Amniotic stem cell (primary cell): ENCODE results near the gene STPG2.

Source experiments
- DNase-seq: peaks from one replicate; lab custom pipeline; 2025; lab: John Stamatoyannopoulos, UW

The STPG2 gene

DNA sequence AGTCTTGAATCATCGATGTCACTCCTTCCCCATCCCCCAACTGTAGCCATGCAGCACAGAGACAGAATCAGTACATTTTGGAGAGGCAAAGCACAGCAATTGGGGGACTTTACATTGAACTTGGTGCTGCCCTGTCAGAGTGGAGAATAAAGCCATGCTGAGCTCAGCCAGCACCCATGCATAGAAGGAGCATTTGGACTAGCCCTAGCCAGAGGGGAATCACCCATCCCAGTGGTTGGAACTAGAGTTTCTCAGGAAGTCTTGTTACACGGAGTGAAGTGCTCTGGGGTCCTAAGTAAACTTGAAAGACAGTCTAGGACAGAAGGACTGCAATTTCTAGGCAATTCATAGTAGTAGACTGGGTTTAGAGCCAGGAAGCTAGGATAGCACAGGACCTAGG is 49.6 kb downstream of the STPG2 start:
- DNase-seq: no peak

DNA sequence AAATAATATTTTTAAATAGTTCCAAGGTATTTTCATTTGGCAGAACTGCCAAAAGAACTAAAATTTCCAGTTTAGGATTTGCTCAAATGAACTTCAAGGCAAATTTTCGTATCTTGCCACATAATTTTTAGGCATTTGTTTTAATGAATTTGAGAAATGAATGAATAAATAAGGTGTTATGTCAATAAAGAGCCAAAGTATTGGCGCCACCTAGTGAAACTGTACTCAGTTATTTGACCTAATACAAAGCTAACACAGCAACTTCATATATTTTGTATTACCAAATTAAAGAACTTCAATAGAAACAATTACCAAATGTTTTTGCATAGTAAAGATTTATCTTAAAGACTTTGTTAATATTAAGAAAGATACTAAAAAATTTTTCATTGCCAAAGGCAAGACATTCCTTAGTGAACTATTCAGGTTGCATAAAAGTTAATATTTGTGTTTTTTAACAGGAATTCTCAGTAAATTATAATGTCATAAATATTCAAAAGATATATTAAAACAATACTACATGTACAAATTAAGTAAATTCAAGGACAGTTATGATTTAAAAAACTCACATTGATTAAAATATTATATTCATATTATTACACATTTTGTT is 50.3 kb downstream of the STPG2 start:
- DNase-seq: no peak

DNA sequence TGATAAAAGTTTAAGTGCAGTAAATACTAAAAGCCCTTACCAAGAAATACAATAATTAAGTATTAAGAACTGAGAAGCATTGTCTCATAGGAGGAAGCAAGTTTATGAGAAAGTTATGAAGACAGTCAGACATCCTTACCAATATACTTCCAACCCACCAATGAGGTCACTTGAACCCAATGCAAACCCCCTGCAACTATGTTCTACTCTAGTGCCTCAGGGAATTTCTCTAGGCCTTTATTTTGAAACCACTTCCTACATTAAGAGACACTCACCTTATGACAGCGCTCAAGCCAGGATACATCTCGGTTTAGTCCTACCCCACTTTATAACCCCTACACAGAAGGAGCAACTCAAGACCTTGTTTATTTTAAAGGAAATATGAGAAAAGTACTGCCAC is 61.3 kb downstream of the STPG2 start:
- DNase-seq: no peak

DNA sequence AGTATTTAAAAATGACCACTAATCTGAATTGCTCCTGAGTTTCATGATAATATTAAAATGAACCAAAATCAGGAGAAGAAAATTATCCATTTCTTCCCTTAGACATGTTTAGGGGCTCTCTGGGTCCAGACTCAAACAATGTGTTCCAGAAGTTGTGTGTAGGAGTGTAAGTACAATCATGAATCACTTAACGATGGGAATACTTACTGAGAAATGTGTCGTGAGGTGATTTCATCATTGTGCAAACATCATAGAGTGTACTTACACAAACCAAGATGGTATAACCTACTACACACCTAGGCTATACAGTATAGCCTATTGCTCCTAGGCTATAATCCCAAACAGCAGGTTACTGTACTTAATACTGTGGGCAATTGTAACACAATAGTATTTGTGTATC is 74.8 kb downstream of the STPG2 start:
- no peak for DNase-seq

DNA sequence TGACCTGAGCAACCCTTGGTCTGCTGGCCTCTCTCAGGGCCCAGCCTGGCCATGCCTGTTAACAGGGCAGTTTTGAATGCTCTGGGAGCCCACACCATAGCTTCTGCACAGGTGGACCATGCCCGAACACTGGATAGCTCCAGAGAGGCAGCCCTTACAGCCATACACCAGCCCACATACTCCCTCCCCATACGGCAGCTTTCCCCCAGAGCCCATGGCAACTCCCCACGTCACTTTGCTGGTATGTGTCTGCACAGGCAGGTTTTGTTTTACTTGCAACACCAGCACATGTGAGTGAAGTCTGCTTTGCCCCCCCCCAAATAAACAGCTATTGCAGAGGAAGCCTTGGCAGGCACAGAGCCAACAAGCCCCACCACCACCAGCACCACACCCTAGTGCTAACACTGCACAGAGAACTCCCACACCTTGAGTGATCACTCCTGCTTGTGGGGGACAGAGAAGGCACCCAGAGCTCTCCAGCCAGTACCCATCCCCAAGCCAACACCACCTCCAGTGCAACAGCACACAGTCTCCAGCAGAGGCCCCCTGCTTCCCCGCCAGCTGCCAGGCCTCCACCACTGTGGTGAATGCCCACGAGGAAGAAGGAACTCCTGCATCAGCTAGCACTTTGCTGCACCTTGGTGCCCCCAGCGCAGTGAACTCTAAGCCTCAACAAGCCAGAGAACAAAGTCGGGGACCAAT is 87.3 kb downstream of the STPG2 start:
- no peak for DNase-seq

DNA sequence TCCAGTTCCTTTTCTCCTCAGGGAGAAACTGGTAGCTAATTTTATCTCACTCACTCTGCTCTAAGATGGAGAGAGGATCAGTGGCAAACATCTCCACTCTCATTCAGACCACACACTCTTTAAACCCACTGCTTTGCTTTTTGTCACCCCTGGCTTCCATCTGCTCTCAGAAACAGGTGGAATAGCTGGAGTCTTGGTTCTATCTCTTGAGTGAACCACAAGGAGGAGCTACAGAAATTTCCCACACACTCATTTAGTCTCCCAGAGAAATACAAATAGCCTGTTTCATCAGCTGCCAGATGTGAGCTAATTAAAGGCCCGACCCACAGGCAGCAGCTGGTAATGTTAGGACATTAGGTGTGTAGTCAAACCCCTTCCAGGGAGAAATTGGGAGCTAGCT is 96.6 kb downstream of the STPG2 start:
- no peak for DNase-seq

DNA sequence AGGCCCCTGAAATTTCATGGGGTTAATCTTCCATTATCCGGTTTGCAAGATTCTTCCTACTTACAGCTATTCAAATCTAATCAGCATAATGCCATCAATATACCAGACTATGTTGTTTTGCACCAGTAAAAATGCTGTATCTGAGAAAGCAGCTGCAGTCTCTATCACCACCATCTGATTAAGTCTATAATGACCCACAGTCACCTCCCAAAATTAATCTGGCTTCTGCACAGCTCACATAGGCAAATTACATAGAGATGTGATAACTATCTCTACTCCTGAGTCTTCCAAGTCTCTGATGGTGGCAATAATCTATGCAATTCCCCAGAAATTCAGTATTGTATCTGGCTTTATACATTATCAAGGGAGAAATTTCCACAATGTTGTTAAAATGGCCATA is 113.2 kb downstream of the STPG2 start:
- DNase-seq: no peak

DNA sequence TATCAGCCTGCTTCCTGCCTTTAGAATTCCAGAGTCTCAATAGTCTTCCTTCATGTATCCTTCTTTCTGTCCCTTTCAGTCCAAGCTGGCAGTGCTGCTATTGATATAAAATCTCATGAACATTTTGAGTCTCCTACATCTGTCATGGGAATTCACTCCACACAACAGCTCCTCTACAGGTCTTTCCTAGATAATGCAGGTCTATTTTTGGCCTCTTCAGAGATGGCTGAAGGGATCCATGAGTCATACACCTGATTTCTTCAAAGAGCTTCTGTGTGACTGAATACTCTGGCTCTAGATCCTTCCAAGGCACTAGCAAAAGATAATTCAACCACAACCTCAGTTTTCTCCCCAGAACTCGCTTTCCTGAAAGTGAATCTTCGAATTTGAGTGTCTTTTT is 115.4 kb downstream of the STPG2 start:
- DNase-seq: no peak

DNA sequence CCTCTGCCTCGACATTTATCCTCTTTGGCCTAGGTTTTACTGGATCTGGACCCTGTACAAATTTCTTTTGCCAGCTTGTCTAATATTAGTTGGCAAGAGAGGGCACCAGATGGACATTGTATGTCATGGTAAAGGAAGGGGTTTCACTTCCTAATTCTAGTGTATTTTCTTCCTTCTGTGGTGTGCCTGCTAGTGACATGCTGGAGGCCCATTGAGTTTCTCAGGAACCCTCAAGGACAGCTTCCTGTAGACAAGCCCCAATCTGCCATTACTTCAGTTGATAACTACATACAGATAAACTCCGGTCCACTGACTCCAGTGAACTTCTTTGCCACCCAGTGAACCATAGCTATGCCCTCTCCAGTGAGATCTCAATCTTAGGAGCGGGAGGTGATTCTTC is 116.9 kb downstream of the STPG2 start:
- no peak for DNase-seq

DNA sequence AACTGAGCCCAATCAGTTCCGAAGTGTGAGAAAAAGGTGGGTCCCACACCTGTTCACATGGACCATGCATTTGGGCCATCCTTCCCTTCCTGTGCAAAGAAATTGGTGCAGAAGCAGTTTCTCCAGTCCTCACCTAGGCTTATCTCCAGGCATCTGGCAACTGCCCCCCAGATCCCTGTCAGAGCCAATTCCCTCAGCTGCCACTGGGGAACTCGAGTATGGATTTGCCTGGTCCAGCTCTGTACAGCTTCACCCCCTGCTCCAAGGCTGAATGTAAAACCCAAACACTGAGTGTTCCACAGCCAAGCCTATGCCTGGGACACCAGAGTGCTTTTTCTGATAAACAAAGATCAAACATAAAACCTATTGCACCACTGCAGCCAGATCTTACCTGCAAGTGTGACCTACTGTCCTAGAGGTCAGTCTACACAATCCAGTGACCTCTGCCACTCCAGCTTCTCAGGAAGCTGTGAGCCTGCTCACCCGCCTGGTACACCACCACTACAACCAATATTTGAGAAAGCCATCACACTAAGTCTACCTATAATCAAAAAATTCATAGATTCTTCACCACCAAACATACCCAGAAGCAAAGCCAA is 136.4 kb downstream of the STPG2 start:
- DNase-seq: no peak

DNA sequence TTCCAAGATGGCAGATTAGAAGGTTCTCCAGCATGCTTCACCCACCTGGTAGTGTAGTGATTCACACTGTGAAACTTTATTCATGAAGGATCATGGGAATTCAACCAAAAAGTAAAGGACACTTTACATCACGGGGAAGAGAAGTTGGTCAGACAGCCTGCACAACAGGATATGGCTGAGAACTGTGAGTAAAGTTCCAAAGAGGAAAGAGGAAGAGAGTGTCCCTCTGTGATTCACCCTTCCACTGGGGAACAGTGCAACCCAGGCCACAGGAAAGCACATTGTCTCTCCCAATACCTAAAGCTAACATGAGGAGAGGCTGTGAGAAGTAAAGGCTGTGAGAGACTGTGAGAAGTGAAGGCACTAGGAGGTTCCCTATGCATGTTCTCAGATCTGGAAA is 137.2 kb downstream of the STPG2 start:
- DNase-seq: no peak

DNA sequence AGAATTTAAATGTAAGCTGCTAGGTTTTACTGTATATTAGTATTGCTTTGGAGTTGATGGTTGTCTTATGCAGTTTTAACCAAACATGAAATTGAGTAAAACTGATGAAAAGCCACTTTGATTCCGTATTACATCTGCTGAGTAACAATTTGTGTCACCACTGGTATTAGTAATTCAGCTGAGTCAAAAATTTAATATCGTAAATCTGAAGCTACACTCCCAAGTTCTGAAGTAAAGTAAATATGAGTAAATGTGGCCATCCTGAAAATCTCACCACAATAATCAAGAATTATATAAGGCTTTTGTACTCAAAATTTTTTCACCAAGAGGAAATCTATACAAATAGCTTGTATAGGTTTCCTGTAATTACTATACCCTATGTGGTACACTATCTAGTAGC is 142.3 kb downstream of the STPG2 start:
- no peak for DNase-seq

DNA sequence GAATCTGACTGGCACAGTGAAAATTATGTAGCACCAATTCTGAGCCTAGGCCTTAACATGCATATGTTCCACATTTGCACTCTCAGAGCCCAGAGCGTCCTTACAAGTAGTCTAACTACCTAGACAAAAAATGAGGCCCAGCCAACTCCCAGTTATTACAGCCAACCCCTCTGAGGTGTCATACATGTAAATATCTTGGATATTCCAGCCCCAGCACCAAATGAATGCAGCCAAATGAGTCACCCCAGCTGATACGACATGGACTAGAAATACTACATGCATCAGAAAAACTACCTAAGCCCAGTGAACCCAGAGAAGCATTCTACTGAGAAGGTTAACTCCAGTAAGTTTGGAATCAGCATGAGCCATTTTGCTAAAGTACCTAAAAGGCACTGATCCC is 145.1 kb downstream of the STPG2 start:
- no peak for DNase-seq

DNA sequence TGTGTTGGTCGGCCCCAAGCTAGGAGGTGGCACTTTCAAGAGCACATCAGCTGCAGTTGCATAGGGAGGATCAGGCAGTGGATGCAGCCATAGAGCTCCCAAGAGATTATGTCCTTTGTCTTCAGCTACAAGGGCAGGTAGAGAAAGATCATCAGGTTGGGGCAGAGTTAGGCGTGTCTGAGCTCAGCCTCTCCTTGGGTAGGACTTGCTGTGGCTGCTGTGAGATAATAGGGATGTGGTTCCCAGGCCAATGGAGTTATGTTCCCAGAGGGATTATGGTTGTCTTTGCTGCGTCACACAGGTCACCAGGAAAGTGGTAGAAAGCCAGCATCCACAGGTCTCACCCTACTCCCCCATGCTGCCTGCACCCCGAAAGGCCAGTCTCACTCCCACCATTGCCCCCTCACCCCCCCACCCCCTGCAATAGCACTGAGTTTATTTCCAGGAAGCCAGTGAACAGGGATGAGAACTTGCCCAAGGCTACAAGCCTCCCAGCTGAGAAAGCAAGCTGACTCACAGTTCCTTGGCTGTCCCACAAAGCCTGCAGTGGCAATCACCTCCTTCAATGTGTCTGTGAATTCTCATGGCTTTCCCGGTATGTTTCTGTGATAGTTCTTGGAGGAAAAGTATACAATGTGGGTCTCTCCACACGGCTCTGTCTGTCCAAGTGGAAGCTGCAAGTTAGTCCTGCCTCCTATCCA is 148.4 kb downstream of the STPG2 start:
- DNase-seq: no peak

DNA sequence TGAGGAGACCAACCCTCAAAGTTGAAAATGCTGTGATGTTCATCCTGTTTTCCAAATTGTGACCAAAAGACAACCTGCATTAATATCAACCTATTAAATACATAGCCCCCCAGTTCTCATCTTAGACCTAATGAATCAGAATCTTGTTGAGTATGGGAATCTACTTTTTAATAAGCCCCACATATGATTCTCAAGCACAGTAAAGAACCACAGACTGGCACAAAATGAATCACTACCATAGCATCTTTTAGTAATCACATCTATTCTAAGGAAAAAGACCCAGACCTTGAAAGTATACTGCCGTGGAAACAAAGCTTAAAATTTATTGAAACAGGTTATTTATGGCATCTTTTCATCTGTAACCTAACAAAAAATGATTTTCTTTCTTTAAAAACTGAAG is 152.9 kb downstream of the STPG2 start:
- DNase-seq: no peak

DNA sequence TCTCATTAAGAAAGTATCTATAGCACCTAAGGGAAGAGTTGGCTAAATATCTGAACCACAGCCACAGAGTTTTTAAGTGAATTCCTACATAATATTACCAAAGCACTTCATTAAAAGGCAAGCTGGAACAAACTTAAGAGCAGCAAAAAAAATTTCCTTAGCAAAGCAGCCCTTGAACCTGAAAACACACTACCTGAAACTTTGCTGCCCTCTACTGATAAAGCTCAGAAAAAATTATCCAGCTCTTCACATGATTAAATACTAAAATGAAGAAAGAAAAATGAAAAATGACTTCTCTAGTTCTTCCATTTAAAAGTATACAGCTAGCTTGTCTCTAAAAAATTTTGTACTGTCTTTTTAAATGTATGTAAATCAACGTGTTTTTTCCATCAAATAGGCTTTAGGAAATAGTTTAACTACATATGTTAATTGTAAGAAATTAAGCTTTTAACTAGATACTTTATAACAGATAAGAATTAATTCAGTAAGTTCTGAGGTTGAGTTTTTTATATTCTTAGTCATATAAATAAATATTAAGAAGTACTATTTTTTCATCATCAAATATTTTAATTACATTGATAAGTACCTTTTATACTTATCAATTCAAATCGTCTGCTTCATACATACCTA is 156.1 kb downstream of the STPG2 start:
- no peak for DNase-seq

DNA sequence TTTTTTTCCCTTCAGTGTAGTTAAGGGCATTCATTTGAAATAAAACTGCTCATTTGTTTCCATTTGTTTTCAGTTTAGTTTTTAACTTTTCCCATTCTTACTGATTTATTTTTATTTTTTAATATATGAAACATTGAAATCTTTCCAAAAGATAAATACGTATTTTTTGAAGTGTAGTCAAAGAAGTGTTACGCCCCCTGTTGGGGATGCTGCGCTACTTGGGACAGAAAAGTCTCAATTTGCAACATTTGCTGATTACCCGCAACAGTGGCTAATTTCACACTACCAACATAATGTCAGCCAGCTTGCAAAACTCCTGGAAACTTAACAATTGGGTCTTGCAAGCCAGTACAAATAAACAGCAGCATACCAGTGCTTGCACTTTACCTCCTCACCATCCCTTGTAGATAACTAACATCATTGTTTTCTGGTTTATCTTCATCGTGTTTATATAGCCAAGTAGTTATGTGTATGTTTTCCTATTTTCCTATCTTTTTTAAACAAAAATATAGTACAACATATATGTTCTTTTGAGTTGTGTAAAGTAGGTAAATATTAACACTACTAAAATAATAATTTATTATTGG is 158.6 kb downstream of the STPG2 start:
- no peak for DNase-seq

DNA sequence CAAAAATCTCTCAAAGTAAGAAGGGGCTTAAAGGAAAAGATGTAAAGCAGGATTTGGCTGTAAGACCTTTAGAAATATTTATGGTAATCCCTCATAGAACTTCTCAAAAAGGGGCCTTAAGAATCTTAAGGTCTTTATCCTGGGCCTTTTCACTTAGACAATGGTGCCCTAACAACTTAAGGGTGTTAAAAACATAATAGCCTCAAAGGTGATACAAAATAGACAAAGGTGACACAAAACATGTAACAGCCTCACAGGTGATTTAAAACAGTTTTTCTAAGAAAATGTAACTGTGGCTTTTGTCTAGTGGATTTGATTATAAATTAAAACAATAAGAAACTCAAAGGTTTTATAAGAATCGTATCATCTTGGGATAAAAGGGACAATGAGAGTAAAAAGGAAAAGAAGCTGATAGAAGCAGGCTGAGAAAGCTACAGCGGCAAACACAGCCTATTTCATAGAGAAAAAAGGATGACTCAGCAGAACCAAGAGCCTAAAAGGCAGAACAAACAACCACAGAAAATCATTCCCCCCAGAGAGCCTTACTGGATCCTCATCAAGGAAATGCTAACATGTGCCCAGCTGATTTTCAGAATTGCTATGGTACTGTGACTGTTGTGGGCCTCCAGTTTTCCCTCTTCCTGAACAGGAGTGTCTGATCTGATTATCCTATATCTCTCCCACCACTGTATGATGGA is 164.3 kb downstream of the STPG2 start:
- DNase-seq: no peak

DNA sequence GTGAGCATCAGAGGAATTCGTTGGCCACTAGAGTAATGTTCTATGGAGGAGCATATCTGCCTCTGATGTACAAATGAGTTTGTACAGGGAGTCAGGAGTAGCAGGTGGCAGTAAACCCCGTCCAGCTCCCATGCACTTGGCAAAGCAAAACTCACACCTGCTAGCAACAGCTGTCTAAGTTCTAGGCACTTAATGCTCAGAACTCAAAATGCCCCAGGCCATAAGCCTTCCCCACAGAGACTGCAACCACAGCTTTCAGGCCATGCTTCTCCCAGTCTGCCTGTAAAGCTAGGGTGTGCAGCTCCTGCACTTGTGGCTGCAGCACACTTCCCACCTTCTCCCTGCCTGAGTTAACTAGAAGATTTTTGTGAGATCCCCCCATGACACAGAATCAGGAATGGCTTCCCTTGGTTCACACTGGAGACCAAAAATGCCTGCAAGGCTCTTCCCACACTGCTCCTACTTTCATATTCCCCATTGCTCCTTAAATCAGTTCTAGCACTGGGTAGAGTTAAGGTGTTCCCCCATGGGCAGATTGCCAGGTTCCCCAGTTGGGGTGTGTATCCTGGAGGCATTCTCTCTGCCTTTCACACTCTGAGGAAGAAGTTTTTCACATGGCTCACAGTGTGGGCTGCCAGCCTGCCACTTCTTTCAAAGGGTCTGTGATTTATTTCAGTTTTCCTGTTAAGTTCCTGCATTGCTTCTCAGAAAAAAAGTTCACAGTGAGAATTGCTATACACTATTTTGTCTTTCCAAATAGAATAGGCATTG is 189.9 kb downstream of the STPG2 start:
- no peak for DNase-seq

DNA sequence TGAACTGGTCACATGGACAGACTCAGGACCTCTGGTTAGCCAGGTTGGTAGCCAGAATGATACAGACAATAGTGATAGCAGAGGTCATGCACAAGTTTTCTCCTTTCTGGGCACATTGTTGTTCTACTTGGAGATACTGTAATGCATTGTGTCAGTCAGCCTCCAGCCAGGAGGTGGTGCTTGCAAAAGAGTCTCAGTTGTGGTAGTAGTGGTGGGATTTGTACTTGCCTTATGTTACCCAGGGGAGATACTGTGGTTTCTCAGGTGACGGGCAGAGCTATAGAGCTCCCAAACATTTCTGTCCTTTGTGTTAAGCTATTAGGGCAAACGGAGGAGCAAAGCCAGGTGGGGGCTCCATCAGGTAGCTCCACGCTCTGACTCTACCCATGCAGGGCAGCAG is 190.5 kb downstream of the STPG2 start:
- no peak for DNase-seq

DNA sequence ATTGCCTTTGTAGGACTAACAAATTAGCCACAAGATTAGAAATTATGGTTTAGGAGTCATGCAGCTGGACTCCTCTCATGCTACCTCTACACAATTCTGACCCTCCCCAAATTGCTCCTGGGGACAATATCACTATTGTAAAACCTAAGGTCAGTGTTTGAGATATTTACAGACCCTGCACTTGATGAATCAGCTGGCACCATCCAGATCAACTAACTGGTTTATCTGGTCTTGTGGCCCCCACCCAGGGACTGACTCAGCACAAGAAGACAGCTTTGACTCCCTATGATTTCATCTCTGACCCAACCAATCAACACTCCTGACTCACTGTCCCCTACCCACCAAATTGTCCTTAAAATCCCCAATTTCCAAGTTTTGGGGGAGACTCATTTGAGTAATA is 192.4 kb downstream of the STPG2 start:
- DNase-seq: no peak
